Activated naive CD4-positive, alpha-beta T cell treated with anti-CD3 and anti-CD28 coated beads, Interleukin-2, amount 10 ng/mL, durations not matched to agents 7 days and 5 days (primary cell): Measurements from ENCODE around the gene SHC1.

Experiments
- CTCF ChIA-PET: fragments of 350-600 bp; sonication (Branson Sonifier 250); formaldehyde crosslinking; loops from one replicate; lab custom pipeline; 2021; ENCODE audit warnings: antibody characterized with exemption; lab: Charles Lee
- DNase-seq: peaks from one replicate; pipeline ENCODE4 v3.0.0-alpha.2; 2020
- H3K27ac Mint-ChIP-seq: one replicate; pipeline ENCODE4 v1.8.0; 2021; ENCODE audit warnings: mild to moderate bottlenecking, moderate library complexity, mixed read lengths
- H3K27me3 Mint-ChIP-seq: one replicate; pipeline ENCODE4 v1.8.0; 2021; ENCODE audit warnings: mild to moderate bottlenecking, mixed read lengths
- H3K36me3 Mint-ChIP-seq: one replicate; pipeline ENCODE4 v1.8.0; 2021; ENCODE audit warnings: mixed read lengths
- H3K4me1 Mint-ChIP-seq: one replicate; pipeline ENCODE4 v1.8.0; 2021; ENCODE audit warnings: mixed read lengths
- H3K4me3 Mint-ChIP-seq: one replicate; pipeline ENCODE4 v1.8.0; 2021; ENCODE audit warnings: mild to moderate bottlenecking, moderate library complexity, mixed read lengths
- H3K9me3 Mint-ChIP-seq: one replicate; pipeline ENCODE4 v1.8.0; 2021; ENCODE audit warnings: mixed read lengths

SHC1 gene

GRCh38 chr1:154958681-154959425, 11.7 kb downstream of the SHC1 start:
- H3K36me3 Mint-ChIP-seq, result peaks cover 42% of the 10 kb centered on the region
- peaks cover 74% of the 10 kb centered on the region for H3K4me1 Mint-ChIP-seq
- H3K27me3 Mint-ChIP-seq, result no peaks in the 10 kb centered on the region
- H3K9me3 Mint-ChIP-seq, result no peaks in the 10 kb centered on the region
- H3K27ac Mint-ChIP-seq, result peak overlapping the region; percentile 33
- CTCF ChIA-PET, result no interaction called here
- DNase-seq, result no peak
- peak overlapping the region; percentile 51 for H3K4me3 Mint-ChIP-seq

- CTCF ChIA-PET, result no interaction called here
- no peak for DNase-seq
- Mint-ChIP-seq H3K27ac (peak overlapping the region; percentile 33), H3K4me1 (peaks cover 74% of the 10 kb centered on the region), H3K9me3 (no peaks in the 10 kb centered on the region), H3K36me3 (peaks cover 41% of the 10 kb centered on the region), H3K4me3 (no peak overlapping the region), H3K27me3 (no peaks in the 10 kb centered on the region)
Observed at GRCh38 chr1:154958036-154958435, 12.5 kb downstream of the SHC1 start.

- H3K9me3 Mint-ChIP-seq, result no peaks in the 10 kb centered on the region
- CTCF ChIA-PET, result no interaction called here
- H3K4me3 Mint-ChIP-seq, result no peak overlapping the region
- peaks cover 42% of the 10 kb centered on the region for H3K36me3 Mint-ChIP-seq
- H3K27ac Mint-ChIP-seq, result peak overlapping the region; percentile 69
- no peak for DNase-seq
- H3K27me3 Mint-ChIP-seq, result no peaks in the 10 kb centered on the region
- H3K4me1 Mint-ChIP-seq, result peaks cover 75% of the 10 kb centered on the region
Observed at GRCh38 chr1:154957091-154957657, 13.4 kb downstream of the SHC1 start.

GRCh38 chr1:154956544-154956941, 14.0 kb downstream of the SHC1 start:
- H3K4me3 Mint-ChIP-seq, result peak overlapping the region; percentile 88
- no peak for DNase-seq
- no peaks in the 10 kb centered on the region for H3K27me3 Mint-ChIP-seq
- peaks cover 41% of the 10 kb centered on the region for H3K36me3 Mint-ChIP-seq
- H3K27ac Mint-ChIP-seq, result peak overlapping the region; percentile 69
- no peaks in the 10 kb centered on the region for H3K9me3 Mint-ChIP-seq
- peaks cover 80% of the 10 kb centered on the region for H3K4me1 Mint-ChIP-seq
- CTCF ChIA-PET, result interaction anchor here (0.7 to 2.8 kb wide), 4 partner anchors 17 to 101 kb away, joined by 3 to 17 read pairs (median 4); partner anchors contain the start of gene CKS1B

GRCh38 chr1:154955718-154956543, 14.6 kb downstream of the SHC1 start, which contains the start of gene PBXIP1:
TSS of gene PBXIP1 (minus strand) at chr1:154956099. CDS start at chr1:154953721, 2,378 bp downstream.
- Mint-ChIP-seq H3K9me3 (no peaks in the 10 kb centered on the region), H3K4me3 (peak within 1 kb of the TSS; percentile 88), H3K36me3 (peaks cover 41% of the 10 kb centered on the region), H3K27ac (peak within 1 kb of the TSS; percentile 93), H3K4me1 (peaks cover 84% of the 10 kb centered on the region), H3K27me3 (no peaks in the 10 kb centered on the region)
- CTCF ChIA-PET, result interaction anchor here (0.7 to 2.8 kb wide), 12 partner anchors 18 to 286 kb away, joined by 3 to 17 read pairs (median 4); partner anchors contain the start of gene CKS1B
- DNase-seq, result peak; percentile 89

GRCh38 chr1:154955039-154955717, 15.4 kb downstream of the SHC1 start:
- peaks cover 85% of the 10 kb centered on the region for H3K4me1 Mint-ChIP-seq
- H3K9me3 Mint-ChIP-seq, result no peaks in the 10 kb centered on the region
- CTCF ChIA-PET, result interaction anchor here (1.0 to 2.8 kb wide), 12 partner anchors 17 to 286 kb away, joined by 3 to 17 read pairs (median 4); partner anchors contain the start of gene PMVK

GRCh38 chr1:154954541-154954940, 16.0 kb downstream of the SHC1 start:
- CTCF ChIA-PET, result interaction anchor here (1.0 to 2.8 kb wide), 9 partner anchors 17 to 285 kb away, joined by 3 to 17 read pairs (median 6); partner anchors contain the start of gene PMVK
- H3K4me3 Mint-ChIP-seq, result peak overlapping the region; percentile 88

More at GRCh38 chr1:154955039-154955717, 15.4 kb downstream of the SHC1 start:
- peak overlapping the region; percentile 93 for H3K27ac Mint-ChIP-seq
- peak; percentile 96 for DNase-seq
- peak overlapping the region; percentile 88 for H3K4me3 Mint-ChIP-seq
- peaks cover 42% of the 10 kb centered on the region for H3K36me3 Mint-ChIP-seq
- no peaks in the 10 kb centered on the region for H3K27me3 Mint-ChIP-seq

GRCh38 chr1:154953611-154954038, 16.9 kb downstream of the SHC1 start:
- DNase-seq, result no peak
- Mint-ChIP-seq H3K36me3 (peaks cover 47% of the 10 kb centered on the region), H3K27me3 (no peaks in the 10 kb centered on the region), H3K27ac (peak overlapping the region; percentile 93), H3K4me3 (peak overlapping the region; percentile 88), H3K9me3 (no peaks in the 10 kb centered on the region), H3K4me1 (peaks cover 80% of the 10 kb centered on the region)
- CTCF ChIA-PET, result interaction anchor here (1.9 to 2.6 kb wide), 2 partner anchors 16 to 18 kb away, joined by 5 to 7 read pairs; no protein-coding TSS in a partner anchor

More at GRCh38 chr1:154954541-154954940, 16.0 kb downstream of the SHC1 start:
- DNase-seq, result no peak
- H3K9me3 Mint-ChIP-seq, result no peaks in the 10 kb centered on the region
- H3K27me3 Mint-ChIP-seq, result no peaks in the 10 kb centered on the region
- peaks cover 42% of the 10 kb centered on the region for H3K36me3 Mint-ChIP-seq
- H3K4me1 Mint-ChIP-seq, result peaks cover 83% of the 10 kb centered on the region
- peak overlapping the region; percentile 93 for H3K27ac Mint-ChIP-seq

- Mint-ChIP-seq H3K27ac (peak overlapping the region; percentile 93), H3K4me1 (peaks cover 76% of the 10 kb centered on the region), H3K4me3 (peak overlapping the region; percentile 88), H3K27me3 (no peaks in the 10 kb centered on the region), H3K9me3 (no peaks in the 10 kb centered on the region), H3K36me3 (peaks cover 45% of the 10 kb centered on the region)
- DNase-seq, result no peak
- CTCF ChIA-PET, result interaction anchor here (1.0 to 2.6 kb wide), 8 partner anchors 9 to 393 kb away, joined by 3 to 7 read pairs (median 4); partner anchors contain the start of genes PMVK and PYGO2
Observed at GRCh38 chr1:154952664-154953063, 17.9 kb downstream of the SHC1 start.

GRCh38 chr1:154951901-154952657, 18.5 kb downstream of the SHC1 start:
- H3K4me1 Mint-ChIP-seq, result peaks cover 72% of the 10 kb centered on the region
- H3K27me3 Mint-ChIP-seq, result no peaks in the 10 kb centered on the region
- peak overlapping the region; percentile 93 for H3K27ac Mint-ChIP-seq
- CTCF ChIA-PET, result interaction anchor here (1.0 to 2.6 kb wide), 9 partner anchors 10 to 392 kb away, joined by 3 to 7 read pairs (median 4); partner anchors contain the start of genes PMVK and PYGO2
- H3K36me3 Mint-ChIP-seq, result peaks cover 48% of the 10 kb centered on the region
- H3K4me3 Mint-ChIP-seq, result peak overlapping the region; percentile 88
- H3K9me3 Mint-ChIP-seq, result no peaks in the 10 kb centered on the region
- peak; percentile 81 for DNase-seq

GRCh38 chr1:154948079-154948478, 22.5 kb downstream of the SHC1 start:
- peaks cover 52% of the 10 kb centered on the region for H3K4me1 Mint-ChIP-seq
- no peaks in the 10 kb centered on the region for H3K9me3 Mint-ChIP-seq
- no peak overlapping the region for H3K27ac Mint-ChIP-seq
- no peaks in the 10 kb centered on the region for H3K27me3 Mint-ChIP-seq
- no peak overlapping the region for H3K4me3 Mint-ChIP-seq
- CTCF ChIA-PET, result no interaction called here
- H3K36me3 Mint-ChIP-seq, result peaks cover 47% of the 10 kb centered on the region
- no peak for DNase-seq

- CTCF ChIA-PET, result interaction anchor here (0.6 to 1.7 kb wide), 6 partner anchors 40 to 387 kb away, joined by 3 to 10 read pairs (median 4); no protein-coding TSS in a partner anchor
- peaks cover 38% of the 10 kb centered on the region for H3K36me3 Mint-ChIP-seq
Observed at GRCh38 chr1:154945962-154946850, 24.3 kb downstream of the SHC1 start.

More at GRCh38 chr1:154945962-154946850, 24.3 kb downstream of the SHC1 start:
- no peaks in the 10 kb centered on the region for H3K27me3 Mint-ChIP-seq
- H3K9me3 Mint-ChIP-seq, result no peaks in the 10 kb centered on the region
- no peak for DNase-seq
- H3K4me3 Mint-ChIP-seq, result no peak overlapping the region
- no peak overlapping the region for H3K27ac Mint-ChIP-seq
- H3K4me1 Mint-ChIP-seq, result peaks cover 52% of the 10 kb centered on the region
